Measurements from ENCODE around the gene KIAA0232.

The KIAA0232 gene

GRCh38 chr4:6840062-6840976, 57.8 kb downstream of the KIAA0232 start:
- ATAC-seq = peak; percentile 71
- TF ChIP-seq TCF4 (CRISPR knock-in tag; IDR thresholded peaks at IDR 0.05; ENCODE audit: borderline replicate concordance) (no peak), ZFP3 (CRISPR knock-in tag; IDR thresholded peaks at IDR 0.05) (no peak), BACH2 (CRISPR knock-in tag; IDR thresholded peaks at IDR 0.05; ENCODE audit: borderline replicate concordance) (no peak), CSDC2 (CRISPR knock-in tag; IDR thresholded peaks at IDR 0.05) (no peak), TSHZ2 (CRISPR knock-in tag; IDR thresholded peaks at IDR 0.05) (no peak), ISL1 (CRISPR knock-in tag; IDR thresholded peaks at IDR 0.05) (no peak), ZNF70 (CRISPR knock-in tag; IDR thresholded peaks at IDR 0.05) (no peak), ZFP30 (CRISPR knock-in tag; IDR thresholded peaks at IDR 0.05) (no peak), POU6F1 (CRISPR knock-in tag; IDR thresholded peaks at IDR 0.05; ENCODE audit: borderline replicate concordance, low read depth) (no peak), ZC3H10 (CRISPR knock-in tag; IDR thresholded peaks at IDR 0.05) (no peak)
- TF ChIP-seq, protein P1, sequence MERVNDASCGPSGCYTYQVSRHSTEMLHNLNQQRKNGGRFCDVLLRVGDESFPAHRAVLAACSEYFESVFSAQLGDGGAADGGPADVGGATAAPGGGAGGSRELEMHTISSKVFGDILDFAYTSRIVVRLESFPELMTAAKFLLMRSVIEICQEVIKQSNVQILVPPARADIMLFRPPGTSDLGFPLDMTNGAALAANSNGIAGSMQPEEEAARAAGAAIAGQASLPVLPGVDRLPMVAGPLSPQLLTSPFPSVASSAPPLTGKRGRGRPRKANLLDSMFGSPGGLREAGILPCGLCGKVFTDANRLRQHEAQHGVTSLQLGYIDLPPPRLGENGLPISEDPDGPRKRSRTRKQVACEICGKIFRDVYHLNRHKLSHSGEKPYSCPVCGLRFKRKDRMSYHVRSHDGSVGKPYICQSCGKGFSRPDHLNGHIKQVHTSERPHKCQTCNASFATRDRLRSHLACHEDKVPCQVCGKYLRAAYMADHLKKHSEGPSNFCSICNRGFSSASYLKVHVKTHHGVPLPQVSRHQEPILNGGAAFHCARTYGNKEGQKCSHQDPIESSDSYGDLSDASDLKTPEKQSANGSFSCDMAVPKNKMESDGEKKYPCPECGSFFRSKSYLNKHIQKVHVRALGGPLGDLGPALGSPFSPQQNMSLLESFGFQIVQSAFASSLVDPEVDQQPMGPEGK (CRISPR knock-in tag; IDR thresholded peaks at IDR 0.05; ENCODE audit: borderline replicate concordance) = no peak

DNA sequence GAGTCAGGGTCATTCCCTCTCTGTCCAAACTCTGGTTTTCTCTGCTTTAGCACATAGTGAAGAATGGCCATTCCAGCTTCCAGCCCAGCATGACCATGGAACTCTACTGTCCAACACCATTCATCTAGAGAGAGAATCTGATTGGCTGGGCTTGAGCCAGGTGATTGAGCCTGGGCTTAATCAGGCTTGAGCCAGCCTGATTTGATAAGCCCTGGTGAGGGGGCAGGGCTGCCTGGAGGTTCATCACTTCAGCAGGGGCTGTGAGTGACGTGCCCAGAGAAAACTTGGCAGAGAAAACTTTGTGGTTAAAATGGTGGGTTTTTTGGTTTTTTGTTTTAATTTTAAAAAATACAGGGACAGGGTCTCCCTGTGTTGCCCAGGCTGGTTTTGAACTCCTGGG, 62.5 kb downstream of the KIAA0232 start:
- no peak for ATAC-seq
- TF ChIP-seq ZC3H10 (CRISPR knock-in tag; IDR thresholded peaks at IDR 0.05) (no peak), OSR1 (CRISPR knock-in tag; IDR thresholded peaks at IDR 0.05) (no peak), ZNF70 (CRISPR knock-in tag; IDR thresholded peaks at IDR 0.05) (no peak), ZNF8 (CRISPR knock-in tag; IDR thresholded peaks at IDR 0.05) (no peak), ZFP30 (CRISPR knock-in tag; IDR thresholded peaks at IDR 0.05) (no peak), ESRRG (CRISPR knock-in tag; IDR thresholded peaks at IDR 0.05) (no peak), RARB (CRISPR knock-in tag; IDR thresholded peaks at IDR 0.05) (no peak), TSHZ2 (CRISPR knock-in tag; IDR thresholded peaks at IDR 0.05) (no peak), TCF4 (CRISPR knock-in tag; IDR thresholded peaks at IDR 0.05; ENCODE audit: borderline replicate concordance) (no peak), ZFP3 (CRISPR knock-in tag; IDR thresholded peaks at IDR 0.05) (no peak), ZNF565 (CRISPR knock-in tag; conservative IDR thresholded peaks at IDR 0.05; ENCODE audit: low read depth) (no peak), TOX (CRISPR knock-in tag; IDR thresholded peaks at IDR 0.05; ENCODE audit: borderline replicate concordance) (no peak), SNAI2 (CRISPR knock-in tag; IDR thresholded peaks at IDR 0.05) (no peak)
- TF ChIP-seq, protein P2, sequence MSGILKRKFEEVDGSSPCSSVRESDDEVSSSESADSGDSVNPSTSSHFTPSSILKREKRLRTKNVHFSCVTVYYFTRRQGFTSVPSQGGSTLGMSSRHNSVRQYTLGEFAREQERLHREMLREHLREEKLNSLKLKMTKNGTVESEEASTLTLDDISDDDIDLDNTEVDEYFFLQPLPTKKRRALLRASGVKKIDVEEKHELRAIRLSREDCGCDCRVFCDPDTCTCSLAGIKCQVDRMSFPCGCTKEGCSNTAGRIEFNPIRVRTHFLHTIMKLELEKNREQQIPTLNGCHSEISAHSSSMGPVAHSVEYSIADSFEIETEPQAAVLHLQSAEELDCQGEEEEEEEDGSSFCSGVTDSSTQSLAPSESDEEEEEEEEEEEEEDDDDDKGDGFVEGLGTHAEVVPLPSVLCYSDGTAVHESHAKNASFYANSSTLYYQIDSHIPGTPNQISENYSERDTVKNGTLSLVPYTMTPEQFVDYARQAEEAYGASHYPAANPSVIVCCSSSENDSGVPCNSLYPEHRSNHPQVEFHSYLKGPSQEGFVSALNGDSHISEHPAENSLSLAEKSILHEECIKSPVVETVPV (CRISPR knock-in tag; IDR thresholded peaks at IDR 0.05) = no peak

Measured in SK-N-SH treated with all-trans-retinoic acid at 6 μM for 48 hours (cell line).